GM21515 (cell line): ENCODE measurements around the gene OR8D1.

Experiments
- ATAC-seq: cut with Tn5 transposase; IDR thresholded peaks from one replicate; pipeline ENCODE4 v1.9.1; 2021; ENCODE audit not compliant: unreplicated experiment

Gene OR8D1

DNA sequence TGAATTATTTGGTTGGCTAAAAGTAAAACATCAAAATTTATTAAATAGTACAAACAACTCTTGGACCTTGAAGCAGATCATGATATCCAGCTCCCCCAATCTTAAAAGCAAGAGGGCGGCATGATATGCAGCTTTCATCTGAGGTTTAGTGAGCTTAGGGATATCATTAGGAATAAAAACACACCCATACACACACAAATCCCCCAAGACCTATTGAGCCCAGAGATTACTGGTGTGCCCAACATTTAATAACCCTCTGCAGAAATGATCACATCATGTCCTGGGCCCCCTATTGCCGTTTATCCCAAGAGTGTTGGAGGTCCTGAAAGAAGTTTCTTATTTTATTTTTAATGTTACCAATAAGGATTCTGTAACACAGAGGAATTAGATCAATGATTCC is at the start of gene OR8D1:
Gene OR8D1, minus strand, starts transcription at position 101 of the 400 bp plus-strand sequence. CDS start 3,183 bp downstream, outside the sequence.
- no peak for ATAC-seq

DNA sequence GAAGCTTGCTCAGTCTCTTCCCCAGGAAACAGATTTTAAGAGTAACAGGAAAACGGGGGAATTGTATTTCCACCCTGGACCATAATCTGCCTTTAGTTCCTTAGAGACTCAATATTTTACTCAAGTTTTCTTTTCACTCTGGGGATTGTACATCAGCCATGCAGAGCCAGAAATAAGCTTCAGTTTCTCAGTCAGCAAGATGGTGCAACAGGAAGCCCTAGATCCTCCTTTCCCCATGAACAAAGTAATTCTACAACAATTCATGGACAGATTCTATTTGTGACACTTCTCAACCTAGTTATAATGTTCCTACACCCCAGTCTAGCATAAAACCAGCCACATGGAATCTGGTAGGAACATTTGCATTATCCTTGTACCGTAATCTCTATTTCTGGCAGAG is 45.8 kb upstream of the OR8D1 start:
- ATAC-seq: no peak

DNA sequence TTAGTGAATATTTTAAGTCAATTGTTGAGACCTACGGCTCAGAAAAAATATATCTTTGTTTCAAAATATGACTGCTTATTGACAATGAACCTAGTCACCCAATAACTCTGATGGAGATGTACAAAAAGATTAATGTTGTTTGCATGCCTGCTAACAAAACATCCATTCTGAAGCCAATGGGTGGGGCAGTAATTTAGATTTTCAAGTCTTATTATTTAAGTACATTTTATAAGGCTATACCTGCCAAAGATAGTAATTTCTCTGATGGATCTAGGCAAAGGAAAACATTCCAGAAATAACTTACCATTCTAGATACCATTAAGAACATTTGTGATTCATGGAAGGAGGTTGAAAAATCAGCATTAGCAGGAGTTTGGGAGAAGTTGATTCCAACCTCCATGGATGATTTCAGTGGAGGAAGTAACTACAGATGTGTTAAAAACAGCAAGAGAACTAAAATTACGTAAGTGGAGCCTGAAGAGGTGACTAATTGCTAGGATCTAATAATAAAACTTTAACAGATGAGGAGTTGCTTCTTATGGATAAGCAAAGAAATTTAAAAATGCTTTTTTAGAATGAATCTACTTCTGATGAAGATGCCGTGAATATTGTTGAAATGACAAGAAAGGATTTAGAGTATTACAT is 32.7 kb upstream of the OR8D1 start:
- ATAC-seq: no peak

GRCh38 chr11:124344346-124344745 is 30.6 kb upstream of the OR8D1 start:
- ATAC-seq: no peak

DNA sequence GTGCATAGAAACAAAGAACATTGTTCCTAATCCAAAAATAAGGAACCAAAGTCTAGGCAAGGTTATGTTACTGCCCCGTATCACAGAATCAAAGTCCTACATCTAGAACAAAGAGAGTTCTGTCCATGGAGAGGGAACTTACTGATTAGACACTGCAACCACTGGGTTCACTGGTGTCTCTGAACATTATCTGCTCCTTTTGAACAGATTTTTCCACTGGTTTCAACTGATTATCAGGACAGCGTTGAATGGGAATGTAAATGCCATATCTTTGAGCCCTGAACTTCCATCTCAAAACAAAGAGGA is 26.3 kb upstream of the OR8D1 start:
- ATAC-seq: no peak

GRCh38 chr11:124339396-124340141 is 25.8 kb upstream of the OR8D1 start:
- no peak for ATAC-seq

DNA sequence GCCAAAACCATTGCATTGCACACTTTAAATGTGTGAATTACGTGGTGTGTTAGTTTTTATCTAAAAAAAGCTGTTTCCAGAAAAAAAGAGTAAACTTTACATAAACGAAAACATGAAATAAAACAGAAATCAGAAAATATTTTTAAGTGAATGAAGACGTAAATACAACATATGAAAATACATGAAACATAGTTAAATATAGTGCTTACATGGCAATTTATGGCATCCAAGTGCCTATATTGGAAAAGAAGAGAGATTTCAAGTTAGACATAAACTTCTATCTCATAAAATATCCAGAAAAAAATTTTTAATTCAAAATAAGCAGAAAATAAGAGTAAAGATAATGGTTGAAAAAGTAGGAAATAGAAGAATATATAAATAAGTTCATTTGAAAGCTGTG is 18.1 kb upstream of the OR8D1 start:
- ATAC-seq: no peak

- ATAC-seq: peak; percentile 98
These were observed 16.2 kb upstream of the OR8D1 start for GRCh38 chr11:124329787-124330478.

DNA sequence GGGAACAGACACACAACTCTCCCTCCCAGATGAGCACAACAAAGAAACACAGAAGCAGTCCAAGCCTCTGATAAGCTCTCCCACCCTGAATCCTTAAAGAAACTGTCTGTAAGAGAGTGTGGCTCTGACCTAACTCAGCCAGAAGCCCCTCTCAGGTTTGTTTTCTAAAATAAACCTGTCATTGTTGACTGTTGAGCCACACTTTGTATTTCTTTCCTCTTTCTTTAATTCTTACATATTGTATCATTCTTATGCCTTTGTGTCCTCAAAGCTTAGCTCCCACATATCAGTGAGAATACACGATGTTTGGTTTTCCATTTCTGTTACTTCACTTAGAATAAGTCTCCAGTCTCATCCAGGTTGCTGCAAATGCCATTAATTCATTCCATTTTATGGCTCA is 14.0 kb upstream of the OR8D1 start:
- no peak for ATAC-seq

- no peak for ATAC-seq
These were observed 8.6 kb upstream of the OR8D1 start for GRCh38 chr11:124322356-124322755.

GRCh38 chr11:124320097-124320496 is 6.3 kb upstream of the OR8D1 start, which contains the start of gene OR8D2:
OR8D2 (minus strand) TSS chr11:124320197; CDS start chr11:124320197, 0 bp downstream.
- no peak for ATAC-seq

- ATAC-seq: no peak
These were observed 1.3 kb upstream of the OR8D1 start for GRCh38 chr11:124315052-124315451.

GRCh38 chr11:124313131-124313530 is 618 bp downstream of the OR8D1 start:
- ATAC-seq: no peak

- ATAC-seq: no peak
These were observed 2.1 kb downstream of the OR8D1 start for GRCh38 chr11:124311670-124312069.

- ATAC-seq: no peak
These were observed 2.5 kb downstream of the OR8D1 start for GRCh38 chr11:124311269-124311668.

- no peak for ATAC-seq
These were observed 3.0 kb downstream of the OR8D1 start for GRCh38 chr11:124310721-124311120.

DNA sequence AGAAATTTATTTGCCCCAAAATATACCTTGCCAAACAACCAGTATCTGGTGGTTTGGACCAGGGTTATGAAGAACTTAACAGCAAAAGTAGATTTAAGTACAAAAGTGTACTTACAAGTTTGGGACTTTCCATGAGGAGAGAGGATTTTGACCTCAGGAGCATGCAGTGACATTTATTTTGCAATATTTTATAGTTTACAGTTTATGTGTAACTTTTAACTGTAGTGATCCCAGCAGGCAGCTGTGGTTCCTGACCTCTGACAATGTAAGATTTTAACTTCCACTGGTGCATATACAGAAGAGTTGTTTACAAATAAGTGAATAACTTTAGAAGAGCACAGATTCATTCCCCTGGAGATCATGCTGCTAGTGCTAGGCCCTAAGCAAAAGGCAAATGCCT is 6.7 kb downstream of the OR8D1 start:
- ATAC-seq: no peak

DNA sequence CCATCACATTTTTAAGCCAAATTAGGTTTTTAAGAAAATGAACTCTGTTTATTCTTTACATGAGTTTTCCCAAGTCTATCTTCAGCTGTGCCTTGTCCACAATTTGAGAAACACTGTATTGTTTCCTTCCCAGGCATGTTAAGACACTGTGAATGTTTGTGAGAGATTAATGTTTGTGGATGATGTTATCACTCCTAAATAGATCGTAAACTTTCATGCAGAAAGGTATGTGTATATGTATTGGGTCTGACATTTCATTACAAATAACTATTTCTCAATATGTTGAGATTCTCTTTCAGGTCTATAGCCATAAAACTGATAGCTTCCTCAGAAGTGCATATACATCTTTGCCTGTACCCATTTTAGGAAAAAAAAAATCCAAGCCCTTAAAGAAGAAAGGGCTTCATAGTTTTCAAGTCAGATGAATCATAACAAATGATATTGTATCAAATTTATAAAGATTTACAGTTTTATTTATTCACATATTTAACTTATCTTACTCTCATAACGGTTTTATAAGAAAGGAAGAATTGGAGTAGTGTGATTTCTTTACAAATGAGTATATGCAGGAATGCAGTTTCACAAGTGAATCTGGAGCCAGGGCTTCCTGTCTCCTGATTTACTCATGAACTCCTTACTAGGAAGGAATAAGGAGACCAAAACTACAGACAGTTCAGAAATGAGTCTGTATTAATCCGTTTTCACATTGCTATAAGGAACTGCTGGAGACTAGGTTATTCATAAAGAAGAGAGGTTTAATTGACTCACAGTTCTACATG is 11.2 kb downstream of the OR8D1 start:
- no peak for ATAC-seq

- no peak for ATAC-seq
These were observed 12.2 kb downstream of the OR8D1 start for GRCh38 chr11:124301548-124301947.

DNA sequence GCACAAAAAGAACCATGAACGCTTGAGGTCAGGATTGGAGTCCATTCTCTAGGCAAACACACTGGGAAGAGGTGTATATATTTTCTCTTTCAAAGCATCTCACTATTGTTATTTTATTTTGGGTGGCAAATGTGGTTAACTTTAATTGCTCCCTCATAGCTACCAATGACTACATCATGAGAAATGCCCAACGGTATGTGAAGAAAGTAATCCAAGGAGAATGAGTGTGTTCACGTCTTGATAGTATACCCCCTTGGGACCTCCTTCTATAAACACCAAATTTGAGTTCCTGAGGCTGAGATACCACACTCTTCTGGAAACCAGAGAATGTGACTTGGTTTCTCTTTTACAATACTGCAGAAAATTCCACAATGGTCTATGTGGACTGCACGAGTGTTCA is 15.8 kb downstream of the OR8D1 start:
- ATAC-seq: no peak

GRCh38 chr11:124296016-124296415 is 17.7 kb downstream of the OR8D1 start:
- ATAC-seq: no peak
